Stimulated activated CD8-positive, alpha-beta memory T cell treated with anti-CD3 and anti-CD28 coated beads, Interleukin-7, amount 100 ng/mL, for 4 hours (primary cell): ENCODE results near the gene EPHA7.

Experiments used
- DNase-seq, 2 donors: peaks; one replicate each; pipeline ENCODE4 v3.0.0-alpha.2; 2020; ENCODE audit warnings: low read depth in 2 of 2

EPHA7 gene

DNA sequence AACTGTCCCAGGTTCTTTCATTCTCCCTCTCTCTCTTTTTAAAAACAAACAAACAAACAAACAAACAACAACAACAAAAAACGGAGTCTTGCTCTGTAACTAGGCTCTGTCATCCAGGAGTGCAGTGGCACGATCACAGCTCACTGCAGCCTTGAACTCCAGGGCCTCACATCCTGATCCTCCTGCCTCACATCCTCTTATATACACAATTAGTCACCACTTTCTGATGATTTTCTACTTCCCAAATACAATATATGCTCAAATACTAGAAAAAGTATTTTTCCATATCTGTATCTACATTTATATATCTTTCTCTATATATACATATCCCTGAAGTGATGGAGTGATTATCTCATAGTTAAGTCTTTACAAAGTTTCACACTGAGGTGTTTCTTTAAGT is 170.7 kb downstream of the EPHA7 start:
- no peak for DNase-seq

DNA sequence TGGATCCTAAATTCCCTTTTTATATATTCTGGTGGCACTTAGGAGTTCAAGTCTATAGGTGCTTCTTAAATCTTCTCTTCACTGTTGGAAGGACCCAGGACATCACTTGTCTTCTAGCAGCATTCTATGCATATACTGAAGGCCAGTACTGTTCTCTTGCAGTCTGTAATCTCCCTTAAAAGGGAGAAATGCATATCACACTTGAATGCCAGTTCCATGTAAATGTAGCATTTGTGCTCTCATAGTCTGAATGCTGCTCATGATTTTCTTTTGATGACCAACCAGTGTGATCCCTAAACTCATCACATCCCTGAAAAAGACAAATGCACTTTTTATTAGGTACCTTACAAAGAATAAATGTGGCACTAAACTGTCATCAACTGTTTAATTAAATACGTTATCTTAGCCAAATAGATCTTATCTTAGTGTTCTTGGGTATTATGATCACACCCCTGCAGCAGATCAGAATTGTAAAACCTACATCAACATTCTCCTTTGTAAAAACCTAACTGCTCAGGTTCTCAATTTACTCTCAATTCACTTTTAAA is 176.1 kb downstream of the EPHA7 start:
- DNase-seq: no peak

DNA sequence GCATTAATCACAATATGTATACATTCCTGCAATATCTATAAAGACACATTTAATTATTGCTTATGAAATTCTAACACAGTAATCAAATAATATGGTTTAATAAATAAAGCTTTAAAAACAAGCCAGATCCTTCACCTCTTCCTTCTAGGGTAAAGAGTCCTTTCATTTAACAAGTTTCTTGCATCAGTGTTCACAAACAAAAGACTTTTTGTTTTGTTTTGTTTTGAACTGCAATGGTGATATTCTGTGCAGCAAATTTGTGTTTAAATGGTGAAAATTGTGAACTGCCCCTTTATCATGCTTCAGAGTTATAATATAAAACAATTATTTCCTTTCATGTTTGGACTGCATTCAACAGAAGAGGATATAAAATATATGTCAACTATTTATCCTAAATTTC is 177.3 kb downstream of the EPHA7 start:
- no peak for DNase-seq

DNA sequence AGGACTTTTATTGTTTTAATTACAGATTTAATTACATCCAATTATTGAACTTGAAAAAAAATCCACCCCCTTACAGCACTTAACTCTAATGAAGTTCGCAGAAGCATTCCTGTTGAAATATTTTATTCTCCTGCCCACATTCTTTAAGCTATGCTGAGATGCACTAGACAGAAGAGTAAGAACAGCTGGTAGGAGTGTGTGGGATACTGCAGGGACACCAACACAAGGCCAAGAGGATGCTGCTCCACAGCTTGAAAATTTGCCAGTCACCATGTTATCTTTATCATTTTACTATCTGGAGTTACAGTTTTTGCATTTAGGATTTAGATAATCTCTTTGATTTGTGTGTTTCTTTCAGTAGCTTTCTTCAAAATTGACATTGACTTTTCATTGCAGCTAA is 180.7 kb downstream of the EPHA7 start:
- no peak for DNase-seq

DNA sequence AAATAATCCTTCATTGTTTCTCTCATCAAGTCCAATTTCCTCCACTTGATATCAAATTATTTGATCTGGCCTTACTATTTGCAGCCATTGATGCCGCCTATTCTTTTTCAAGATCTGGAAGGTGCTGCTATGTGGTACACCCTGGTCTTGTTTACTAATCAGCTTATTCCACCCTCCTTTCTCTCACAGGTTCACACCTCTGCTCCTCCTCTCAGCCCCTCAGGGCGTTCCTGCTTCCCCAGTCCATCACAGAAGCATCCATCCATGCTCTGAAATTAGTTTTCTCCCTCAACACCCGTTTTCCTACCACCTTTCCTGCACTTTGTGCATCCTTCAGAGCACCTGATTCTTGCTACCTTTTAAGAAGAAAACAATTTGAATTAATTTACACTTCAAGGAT is 183.6 kb downstream of the EPHA7 start:
- DNase-seq: no peak

DNA sequence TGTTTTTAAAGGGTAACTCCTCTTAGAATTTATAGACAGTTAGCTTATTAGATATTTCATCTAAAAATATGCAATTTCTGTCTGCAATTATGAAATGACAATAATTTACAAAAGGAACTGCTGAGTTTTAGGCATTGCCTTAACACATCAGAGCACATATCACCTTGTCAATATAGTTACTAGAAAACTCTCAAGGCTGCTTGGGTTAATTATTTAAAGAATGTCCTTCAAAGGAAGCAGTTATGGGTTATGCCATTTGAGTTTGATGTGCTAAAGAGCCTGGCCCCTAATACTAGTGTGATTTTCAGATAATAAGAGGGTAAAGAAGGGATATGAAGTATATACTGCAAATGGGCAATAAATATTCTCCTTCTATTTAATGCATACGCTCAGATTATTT is 192.5 kb downstream of the EPHA7 start:
- no peak for DNase-seq

DNA sequence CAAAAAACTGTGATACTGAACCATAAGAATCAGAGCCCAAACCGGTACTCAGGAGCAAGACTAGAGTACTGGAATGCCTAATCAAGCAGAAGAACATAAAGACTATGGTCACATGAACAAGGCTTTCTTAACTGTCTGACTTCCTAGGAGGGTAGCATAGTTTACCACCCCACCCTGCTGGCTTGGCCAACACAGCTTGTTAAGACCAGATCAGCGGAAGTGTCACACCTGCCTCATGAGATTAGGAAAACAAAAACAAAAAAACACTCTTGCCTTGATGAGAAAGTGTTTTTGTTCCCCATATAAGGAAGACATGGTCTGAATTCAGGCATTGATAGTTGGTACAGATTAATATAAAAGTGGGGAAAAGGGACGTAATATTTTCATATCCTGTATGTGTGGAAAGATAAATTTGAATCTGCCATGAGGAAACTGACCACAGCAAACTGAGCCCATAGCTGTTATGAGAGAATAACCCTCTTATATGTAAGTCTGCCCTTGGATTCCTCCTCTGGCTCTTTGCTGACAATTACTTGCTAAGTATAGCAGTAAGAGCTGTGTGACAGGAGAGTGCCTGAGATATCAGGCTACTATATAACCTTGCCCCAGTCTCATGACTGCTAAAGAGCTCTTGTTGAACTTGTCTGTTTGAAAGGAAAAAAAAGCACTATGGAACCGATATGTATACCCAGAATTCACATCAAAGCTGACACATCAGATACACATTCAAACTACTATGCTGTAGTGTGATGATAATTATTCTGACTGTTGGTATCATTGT is 197.1 kb downstream of the EPHA7 start:
- no peak for DNase-seq

DNA sequence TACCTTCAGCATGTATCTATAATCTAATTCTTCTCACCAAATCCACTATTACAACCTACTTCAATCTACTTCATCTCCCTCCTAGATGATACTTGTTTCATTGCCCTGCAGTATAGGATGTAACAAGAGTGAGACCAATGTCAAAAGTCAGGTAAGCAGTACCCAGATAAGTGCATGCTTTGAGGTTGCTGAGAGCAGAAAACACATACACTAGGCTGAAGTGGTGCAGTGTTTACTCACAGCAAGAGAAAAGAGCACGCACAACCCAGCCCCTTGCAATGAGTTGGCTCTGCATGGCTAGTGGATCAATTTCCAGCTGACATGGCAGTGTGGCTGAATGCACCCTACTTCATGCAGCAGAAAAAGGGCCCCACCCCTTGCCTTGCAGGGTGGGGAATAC is 199.9 kb downstream of the EPHA7 start:
- DNase-seq: no peak

DNA sequence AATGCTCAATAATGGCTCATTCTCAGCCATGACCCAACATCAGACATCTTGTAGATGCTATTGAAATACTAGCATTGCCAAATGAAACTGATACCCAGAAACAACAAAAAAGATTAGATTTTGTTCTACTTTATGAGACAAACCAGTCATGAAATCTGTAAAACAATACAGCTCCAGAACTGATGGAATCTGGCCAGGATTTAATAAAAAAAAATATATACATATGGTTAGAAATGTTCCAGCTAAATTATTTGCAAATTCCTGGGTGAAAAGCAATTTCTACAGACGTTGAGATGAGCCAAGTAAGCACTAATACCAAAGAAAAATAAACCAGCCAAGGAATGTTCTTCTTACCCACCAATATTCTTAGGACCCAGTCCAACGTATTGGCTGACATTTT is 201.3 kb downstream of the EPHA7 start:
- no peak for DNase-seq

DNA sequence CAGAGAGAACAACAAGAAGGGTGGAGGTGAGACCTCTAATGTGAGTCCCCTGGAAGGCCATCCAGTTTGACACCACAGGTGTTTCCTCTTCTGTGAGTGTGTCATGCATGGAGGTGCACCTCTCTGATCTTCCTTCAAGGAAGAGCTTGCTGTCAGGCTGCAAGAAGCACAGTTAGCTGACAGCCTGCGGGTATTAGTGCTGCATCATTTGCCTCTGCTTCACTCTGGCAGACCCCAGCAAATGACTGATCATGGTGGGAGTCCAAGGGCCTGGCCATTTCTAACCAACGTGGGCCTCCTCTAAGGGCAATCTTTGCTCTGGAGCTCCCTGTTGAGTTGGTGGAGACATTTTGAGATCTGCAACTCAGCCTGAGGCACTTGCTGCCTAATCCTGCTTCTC is 206.3 kb downstream of the EPHA7 start:
- DNase-seq: no peak

DNA sequence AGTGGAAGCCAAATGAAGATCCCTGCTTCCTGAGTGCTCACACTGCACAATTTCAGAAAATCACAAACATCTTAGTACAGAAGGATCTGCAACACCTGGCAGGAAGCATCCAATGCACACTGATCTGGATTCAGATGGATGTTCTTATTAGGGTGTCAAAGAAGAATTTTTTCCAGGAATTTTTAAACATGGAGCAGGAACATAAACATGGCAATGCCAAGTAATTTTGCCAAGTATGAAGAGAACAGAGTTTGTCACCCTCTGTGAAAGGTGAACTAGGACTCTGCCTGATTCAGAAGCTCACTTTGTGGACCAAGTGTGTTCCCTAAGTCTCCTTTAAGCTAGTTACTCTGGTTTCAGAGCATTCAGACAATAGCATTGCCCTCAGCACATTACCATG is 208.5 kb downstream of the EPHA7 start:
- no peak for DNase-seq

DNA sequence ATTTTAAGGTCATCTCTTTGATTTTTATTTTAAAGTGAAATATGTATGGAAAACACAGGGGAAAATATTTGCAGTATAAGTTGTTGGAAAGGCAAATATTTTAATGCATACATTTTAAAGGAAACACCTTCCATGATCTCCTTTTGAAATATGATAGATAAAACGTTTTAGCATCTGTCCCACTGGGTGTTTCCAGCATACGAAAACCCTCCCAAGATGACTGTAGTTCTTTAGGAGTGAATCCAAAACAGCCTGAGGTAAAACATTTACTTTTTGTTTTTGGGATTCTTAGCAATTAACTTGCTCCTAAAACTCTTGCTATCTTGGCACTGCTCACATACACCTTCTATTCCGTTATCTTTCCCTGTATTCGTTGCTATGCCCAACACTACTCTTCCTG is 210.0 kb downstream of the EPHA7 start:
- DNase-seq: no peak

DNA sequence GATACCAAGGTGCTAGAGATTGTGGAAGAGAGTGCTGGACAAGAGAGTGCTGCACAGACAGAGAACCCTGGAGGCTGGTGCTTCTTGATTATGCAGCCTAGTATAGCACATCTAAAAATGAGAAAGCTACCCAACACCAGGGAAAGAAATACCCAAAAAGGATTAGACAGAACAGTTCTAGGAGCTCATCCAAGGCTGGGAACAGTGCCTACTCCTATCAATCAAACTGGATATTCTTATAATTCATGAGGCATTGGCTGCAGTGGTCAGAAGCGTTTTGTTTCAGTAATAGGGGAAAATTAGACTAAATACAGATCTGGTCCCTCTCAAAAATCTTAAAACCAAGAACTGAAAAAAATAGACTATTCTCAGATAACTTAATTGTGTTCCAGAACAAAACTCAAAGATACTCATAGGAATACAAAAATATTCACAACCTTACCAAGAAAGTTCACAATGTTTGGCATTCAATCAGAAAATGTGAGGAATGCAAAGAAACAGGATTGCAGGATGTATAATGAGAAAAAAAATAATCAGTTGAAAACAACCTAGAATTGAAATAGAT is 222.9 kb downstream of the EPHA7 start:
- no peak for DNase-seq

DNA sequence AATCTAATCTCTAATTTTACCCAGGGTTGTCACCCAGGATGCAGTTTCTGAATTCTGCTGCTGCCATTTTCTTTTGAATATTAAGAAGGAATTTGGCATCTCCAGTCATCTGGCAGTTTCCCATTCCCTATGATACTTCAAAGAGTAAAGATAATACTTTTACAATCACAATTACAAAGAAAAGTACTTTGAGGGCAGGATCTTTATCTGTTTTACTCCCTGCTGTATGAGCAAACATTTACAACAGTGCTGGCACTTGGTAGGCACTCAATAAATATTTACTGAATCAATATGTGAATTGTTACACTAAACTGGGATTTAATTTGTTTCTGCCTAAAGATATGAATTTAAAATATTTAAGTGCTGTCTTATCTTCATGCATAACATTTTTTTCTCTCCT is 224.9 kb downstream of the EPHA7 start:
- DNase-seq: no peak

DNA sequence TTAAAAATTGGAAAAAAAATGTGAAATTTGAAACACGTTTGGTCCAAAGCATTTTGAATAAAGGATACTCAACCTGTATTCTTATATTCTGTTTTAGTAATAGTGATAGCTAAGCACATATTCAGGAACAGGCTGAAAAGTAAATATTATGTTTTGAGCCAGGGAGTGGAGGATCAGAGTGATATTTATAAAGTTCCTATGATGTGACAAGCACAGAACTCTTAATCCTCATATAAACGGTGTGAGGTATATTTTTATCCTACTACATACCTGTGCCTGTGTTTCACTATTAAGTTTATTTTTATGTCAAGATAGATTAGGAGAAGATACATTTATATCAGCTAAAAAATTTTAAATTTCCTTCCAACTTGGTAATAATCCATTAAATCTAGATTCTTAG is 225.5 kb downstream of the EPHA7 start:
- no peak for DNase-seq
